T-helper 1 cell (primary cell): Measurements from ENCODE around the gene OR6K6.
A peak's percentile ranks its signal among the peaks of the same experiment; 100 is the strongest.

ENCODE experiments used
- DNase-seq, 5 donors: peaks; one replicate each; pipeline ENCODE4 v3.0.0-alpha.2; 2012 to 2020
- total RNA-seq, 4 donors: gene quantifications; one replicate each; lab custom pipeline; 2026; lab: John Stamatoyannopoulos, UW

The OR6K6 gene
- total RNA-seq, result 0 reads per million in 4 donors

GRCh38 chr1:158754420-158754819 is at the start of gene OR6K6:
TSS of gene OR6K6 (plus strand) at chr1:158754720. CDS start at chr1:158754888, 168 bp downstream.
- no peak for DNase-seq

GRCh38 chr1:158706096-158706495 is 48.4 kb upstream of the OR6K6 start:
- DNase-seq, result no peak

GRCh38 chr1:158711098-158711497 is 43.4 kb upstream of the OR6K6 start:
- DNase-seq, result no peak

GRCh38 chr1:158714754-158715153 is 39.8 kb upstream of the OR6K6 start:
- DNase-seq, result no peak

GRCh38 chr1:158716335-158716734 is 38.2 kb upstream of the OR6K6 start:
- peak in 1 of 5 donors; percentile 28 for DNase-seq

GRCh38 chr1:158717344-158717743 is 37.2 kb upstream of the OR6K6 start:
- DNase-seq, result no peak

GRCh38 chr1:158719664-158720063 is 34.9 kb upstream of the OR6K6 start:
- DNase-seq, result no peak

- DNase-seq, result no peak
Observed at GRCh38 chr1:158720620-158721019, 33.9 kb upstream of the OR6K6 start, which contains the start of gene OR6K3. TSS of gene OR6K3 (minus strand) at chr1:158720720. CDS start at chr1:158718115, 2,605 bp downstream.

- no peak for DNase-seq
Observed at GRCh38 chr1:158724442-158724841, 30.1 kb upstream of the OR6K6 start.

- DNase-seq, result no peak
Observed at GRCh38 chr1:158728510-158729225, 25.9 kb upstream of the OR6K6 start.

- DNase-seq, result no peak
Observed at GRCh38 chr1:158730453-158730852, 24.1 kb upstream of the OR6K6 start.

GRCh38 chr1:158731707-158732106 is 22.8 kb upstream of the OR6K6 start:
- DNase-seq, result no peak

- DNase-seq, result no peak
Observed at GRCh38 chr1:158732524-158732923, 22.0 kb upstream of the OR6K6 start.

- no peak for DNase-seq
Observed at GRCh38 chr1:158735848-158736247, 18.7 kb upstream of the OR6K6 start.

- no peak for DNase-seq
Observed at GRCh38 chr1:158752155-158752712, 2.3 kb upstream of the OR6K6 start.

GRCh38 chr1:158771950-158772866 is 17.7 kb downstream of the OR6K6 start, which contains the start of gene OR6N1:
TSS of gene OR6N1 (minus strand) at chr1:158772195. CDS start at chr1:158766682, 5,513 bp downstream.
- DNase-seq, result no peak

GRCh38 chr1:158781104-158781503 is 26.6 kb downstream of the OR6K6 start, which contains the start of gene OR6N2:
TSS of gene OR6N2 (minus strand) at chr1:158781204. CDS start at chr1:158777635, 3,569 bp downstream.
- no peak for DNase-seq

- DNase-seq, result peak in 4 of 5 donors; percentile 8 to 40 (median 16)
Observed at GRCh38 chr1:158793604-158794003, 39.1 kb downstream of the OR6K6 start.

GRCh38 chr1:158794247-158794646 is 39.7 kb downstream of the OR6K6 start:
- DNase-seq, result no peak

- DNase-seq, result no peak
Observed at GRCh38 chr1:158798531-158798930, 44.0 kb downstream of the OR6K6 start.

- DNase-seq, result no peak
Observed at GRCh38 chr1:158799689-158800088, 45.2 kb downstream of the OR6K6 start.

- DNase-seq, result no peak
Observed at GRCh38 chr1:158800526-158800925, 46.0 kb downstream of the OR6K6 start.

GRCh38 chr1:158801396-158801795 is 46.9 kb downstream of the OR6K6 start:
- no peak for DNase-seq
